Astrocyte (in vitro differentiated cells and primary cell): ENCODE measurements around the gene C2orf68.

Experiments used
- CTCF ChIP-seq: IDR thresholded peaks from 2 replicates; pipeline ENCODE4 v1.5.1; 2011; ENCODE audit warnings: low read depth, mild to moderate bottlenecking, inconsistent platforms, low read length, moderate library complexity; ENCODE audit not compliant: insufficient read depth
- EZH2 ChIP-seq: IDR thresholded peaks from 2 replicates; pipeline ENCODE4 v1.6.1; 2012; ENCODE audit warnings: mild to moderate bottlenecking, low read length, inconsistent platforms; ENCODE audit not compliant: insufficient read depth

GRCh38 chr2:85631316-85631715 is 19.4 kb upstream of the C2orf68 start:
- no peak for TF ChIP-seq EZH2
- TF ChIP-seq CTCF = no peak
